ENCODE data around the gene EPHA4. TPM values are rescaled to one million over a fixed set of nuclear protein-coding genes. Genes with fewer than 3 reads are reported as not detected.

The EPHA4 gene
- polyA plus RNA-seq, 1 of the 3 experiments (the other 2 are of a cell fraction), result 0.90 TPM

- H3K4me2 ChIP-seq, result no peak overlapping the region
- no peak overlapping the region for H3K27ac ChIP-seq (ENCODE audit: low read depth in 2 of 2, low read length in 1 of 2)
- H3K79me2 ChIP-seq (ENCODE audit: insufficient read depth), result no peaks in the 10 kb centered on the region
- no peaks in the 10 kb centered on the region for H3K4me1 ChIP-seq (ENCODE audit: control insufficient read depth in 1 of 2, insufficient read depth in 2 of 2, low read depth in 1 of 2, low read length in 1 of 2)
- H2AFZ ChIP-seq (ENCODE audit: low read depth), result no peak overlapping the region
- no peaks in the 10 kb centered on the region for H3K9me2 ChIP-seq
- H3K9me3 ChIP-seq, result no peaks in the 10 kb centered on the region
- no peak overlapping the region for H3K9ac ChIP-seq
- H3K4me3 ChIP-seq (ENCODE audit: low read depth in 2 of 2, low read length in 1 of 2), result no peak overlapping the region
- no peaks in the 10 kb centered on the region for H3K27me3 ChIP-seq (ENCODE audit: insufficient read depth)
- H3F3A ChIP-seq (replicated peaks; ENCODE audit: insufficient read depth), result no peaks in the 10 kb centered on the region
- H4K20me1 ChIP-seq (ENCODE audit: insufficient read depth), result no peaks in the 10 kb centered on the region
- no peaks in the 10 kb centered on the region for H3K36me3 ChIP-seq (replicated peaks in 1 of 2; ENCODE audit: control insufficient read depth in 1 of 2, insufficient read depth in 2 of 2, low read length in 1 of 2)
- 3% methylated on average over 1 of the region's 1 CpG for WGBS (ENCODE audit: low lambda C conversion rate)
- POLR2A ChIA-PET, result no interaction called here
- no peak for DNase-seq
- TF ChIP-seq PBX3 (IDR thresholded peaks at IDR 0.05) (no peak), RXRA (IDR thresholded peaks at IDR 0.05; ENCODE audit: borderline replicate concordance, low read depth) (no peak), FOSL2 (IDR thresholded peaks at IDR 0.05; ENCODE audit: borderline replicate concordance, low read depth) (no peak), CHD2 (IDR thresholded peaks at IDR 0.05; ENCODE audit: low read length, partially characterized antibody) (no peak), FOXM1 (IDR thresholded peaks at IDR 0.05; ENCODE audit: low read depth) (no peak), RAD21 (IDR thresholded peaks at IDR 0.05; ENCODE audit: low read length) (no peak), TCF12 (IDR thresholded peaks at IDR 0.05) (no peak), MXI1 (IDR thresholded peaks at IDR 0.05; ENCODE audit: low read depth, low read length) (no peak), EZH2phosphoT487 (IDR thresholded peaks at IDR 0.05; ENCODE audit: borderline replicate concordance, low read depth) (no peak), TEAD4 (IDR thresholded peaks at IDR 0.05; ENCODE audit: borderline replicate concordance, insufficient read depth) (no peak), NFIC (IDR thresholded peaks at IDR 0.05; ENCODE audit: borderline replicate concordance) (no peak), ELF1 (IDR thresholded peaks at IDR 0.05) (no peak), EP300 (IDR thresholded peaks at IDR 0.05; ENCODE audit: borderline replicate concordance in 1 of 2, low read depth in 1 of 2, low read length in 1 of 2) (no peak), GABPA (IDR thresholded peaks at IDR 0.05; ENCODE audit: low read depth) (no peak), IRF3 (IDR thresholded peaks at IDR 0.05; ENCODE audit: low read depth, low read length) (no peak)
- TF ChIP-seq, protein P1, sequence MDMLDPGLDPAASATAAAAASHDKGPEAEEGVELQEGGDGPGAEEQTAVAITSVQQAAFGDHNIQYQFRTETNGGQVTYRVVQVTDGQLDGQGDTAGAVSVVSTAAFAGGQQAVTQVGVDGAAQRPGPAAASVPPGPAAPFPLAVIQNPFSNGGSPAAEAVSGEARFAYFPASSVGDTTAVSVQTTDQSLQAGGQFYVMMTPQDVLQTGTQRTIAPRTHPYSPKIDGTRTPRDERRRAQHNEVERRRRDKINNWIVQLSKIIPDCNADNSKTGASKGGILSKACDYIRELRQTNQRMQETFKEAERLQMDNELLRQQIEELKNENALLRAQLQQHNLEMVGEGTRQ (IDR thresholded peaks at IDR 0.05; ENCODE audit: borderline replicate concordance, low read depth, low read length), result no peak
- CTCF ChIA-PET, result no interaction called here
These were observed 95.9 kb downstream of the EPHA4 start for GRCh38 chr2:221476195-221476594.

- no peak overlapping the region for H2AFZ ChIP-seq (ENCODE audit: low read depth)
- no peaks in the 10 kb centered on the region for H3F3A ChIP-seq (replicated peaks; ENCODE audit: insufficient read depth)
- no peaks in the 10 kb centered on the region for H3K4me1 ChIP-seq (ENCODE audit: control insufficient read depth in 1 of 2, insufficient read depth in 2 of 2, low read depth in 1 of 2, low read length in 1 of 2)
- no peaks in the 10 kb centered on the region for H3K9me3 ChIP-seq
- no peaks in the 10 kb centered on the region for H3K27me3 ChIP-seq (ENCODE audit: insufficient read depth)
- H3K36me3 ChIP-seq (replicated peaks in 1 of 2; ENCODE audit: control insufficient read depth in 1 of 2, insufficient read depth in 2 of 2, low read length in 1 of 2), result no peaks in the 10 kb centered on the region
- no peak for DNase-seq
- H3K4me2 ChIP-seq, result no peak overlapping the region
- no peak overlapping the region for H3K27ac ChIP-seq (ENCODE audit: low read depth in 2 of 2, low read length in 1 of 2)
- H3K4me3 ChIP-seq (ENCODE audit: low read depth in 2 of 2, low read length in 1 of 2), result no peak overlapping the region
- H4K20me1 ChIP-seq (ENCODE audit: insufficient read depth), result no peaks in the 10 kb centered on the region
- no peak overlapping the region for H3K9ac ChIP-seq
- ChIA-PET CTCF (no interaction called here), POLR2A (no interaction called here)
- no peaks in the 10 kb centered on the region for H3K79me2 ChIP-seq (ENCODE audit: insufficient read depth)
- H3K9me2 ChIP-seq, result no peaks in the 10 kb centered on the region
- TF ChIP-seq REST (IDR thresholded peaks at IDR 0.05; ENCODE audit: low read depth, low read length) (no peak), PBX3 (IDR thresholded peaks at IDR 0.05) (no peak), TCF12 (IDR thresholded peaks at IDR 0.05) (no peak), ELF1 (IDR thresholded peaks at IDR 0.05) (no peak), NFIC (IDR thresholded peaks at IDR 0.05; ENCODE audit: borderline replicate concordance) (no peak), RCOR1 (IDR thresholded peaks at IDR 0.05; ENCODE audit: low read length) (no peak), TAF1 (IDR thresholded peaks at IDR 0.05; ENCODE audit: borderline replicate concordance, low read depth, low read length) (no peak), EP300 (IDR thresholded peaks at IDR 0.05; ENCODE audit: borderline replicate concordance in 1 of 2, low read depth in 1 of 2, low read length in 1 of 2) (no peak)
- TF ChIP-seq, protein P1 (IDR thresholded peaks at IDR 0.05; ENCODE audit: borderline replicate concordance, low read depth, low read length), result no peak
These were observed 98.7 kb downstream of the EPHA4 start for GRCh38 chr2:221473451-221473850.
